Measurements from ENCODE around the gene SPRED1.

SPRED1 gene

DNA sequence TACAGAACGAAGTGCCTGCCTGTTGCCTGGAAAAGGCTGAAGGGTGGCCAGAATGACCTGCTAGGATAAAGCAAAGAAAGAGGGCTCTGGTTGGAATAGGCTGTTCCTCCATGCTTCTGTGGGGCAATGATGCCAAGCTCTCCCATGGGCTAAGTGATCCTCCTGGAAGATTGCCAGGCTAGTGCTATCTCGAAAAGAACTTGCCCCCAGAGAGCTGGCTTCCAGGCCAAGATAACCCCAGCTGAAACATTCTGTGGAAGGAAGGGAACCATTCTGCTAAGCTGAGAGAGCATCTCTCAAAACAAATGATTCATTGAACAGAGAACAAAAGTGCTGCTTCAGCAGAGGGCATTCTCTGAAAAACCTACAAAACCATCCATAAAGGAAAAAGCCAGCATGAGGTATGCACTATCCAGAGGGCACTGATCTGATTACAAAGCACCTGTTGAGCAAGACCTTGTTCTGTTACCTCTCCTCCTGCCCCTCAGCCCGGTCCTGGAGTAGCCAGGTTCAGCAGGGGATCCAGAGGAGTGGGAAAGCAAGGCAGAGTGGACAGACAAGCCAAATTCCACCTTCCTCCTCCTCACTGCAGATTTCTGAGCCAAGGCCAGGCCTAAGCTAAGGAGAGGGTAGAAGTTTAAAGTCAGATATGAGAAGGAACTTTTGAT is 31.9 kb upstream of the SPRED1 start:
- TF ChIP-seq, protein P1, sequence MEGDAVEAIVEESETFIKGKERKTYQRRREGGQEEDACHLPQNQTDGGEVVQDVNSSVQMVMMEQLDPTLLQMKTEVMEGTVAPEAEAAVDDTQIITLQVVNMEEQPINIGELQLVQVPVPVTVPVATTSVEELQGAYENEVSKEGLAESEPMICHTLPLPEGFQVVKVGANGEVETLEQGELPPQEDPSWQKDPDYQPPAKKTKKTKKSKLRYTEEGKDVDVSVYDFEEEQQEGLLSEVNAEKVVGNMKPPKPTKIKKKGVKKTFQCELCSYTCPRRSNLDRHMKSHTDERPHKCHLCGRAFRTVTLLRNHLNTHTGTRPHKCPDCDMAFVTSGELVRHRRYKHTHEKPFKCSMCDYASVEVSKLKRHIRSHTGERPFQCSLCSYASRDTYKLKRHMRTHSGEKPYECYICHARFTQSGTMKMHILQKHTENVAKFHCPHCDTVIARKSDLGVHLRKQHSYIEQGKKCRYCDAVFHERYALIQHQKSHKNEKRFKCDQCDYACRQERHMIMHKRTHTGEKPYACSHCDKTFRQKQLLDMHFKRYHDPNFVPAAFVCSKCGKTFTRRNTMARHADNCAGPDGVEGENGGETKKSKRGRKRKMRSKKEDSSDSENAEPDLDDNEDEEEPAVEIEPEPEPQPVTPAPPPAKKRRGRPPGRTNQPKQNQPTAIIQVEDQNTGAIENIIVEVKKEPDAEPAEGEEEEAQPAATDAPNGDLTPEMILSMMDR (IDR thresholded peaks at IDR 0.05): no peak
- no peak for TF ChIP-seq ZFX (IDR thresholded peaks at IDR 0.05; ENCODE audit: borderline replicate concordance)
- H3K27ac ChIP-seq: no peak overlapping the region

DNA sequence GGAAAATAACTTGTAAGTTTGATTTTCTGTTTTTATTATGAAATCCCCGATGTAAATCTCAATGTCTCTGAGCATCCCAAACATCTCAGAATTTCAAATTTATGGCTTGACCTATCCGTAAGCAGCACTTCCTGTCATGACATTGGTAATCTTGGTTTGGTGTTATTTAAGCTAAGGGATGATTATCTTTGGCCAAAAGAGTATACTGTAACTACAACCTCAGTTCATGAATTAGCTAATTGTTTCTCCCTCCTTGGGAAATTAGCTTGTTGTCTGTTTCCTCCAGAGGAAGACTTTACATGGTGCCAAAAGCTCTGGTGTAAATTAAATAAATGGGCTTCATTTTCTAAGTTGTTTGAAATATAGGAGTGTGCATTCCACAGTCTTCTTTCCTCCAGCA is 28.1 kb upstream of the SPRED1 start:
- TF ChIP-seq ZFX (IDR thresholded peaks at IDR 0.05; ENCODE audit: borderline replicate concordance): no peak
- TF ChIP-seq, protein P1 (IDR thresholded peaks at IDR 0.05): no peak
- H3K27ac ChIP-seq: no peak overlapping the region

DNA sequence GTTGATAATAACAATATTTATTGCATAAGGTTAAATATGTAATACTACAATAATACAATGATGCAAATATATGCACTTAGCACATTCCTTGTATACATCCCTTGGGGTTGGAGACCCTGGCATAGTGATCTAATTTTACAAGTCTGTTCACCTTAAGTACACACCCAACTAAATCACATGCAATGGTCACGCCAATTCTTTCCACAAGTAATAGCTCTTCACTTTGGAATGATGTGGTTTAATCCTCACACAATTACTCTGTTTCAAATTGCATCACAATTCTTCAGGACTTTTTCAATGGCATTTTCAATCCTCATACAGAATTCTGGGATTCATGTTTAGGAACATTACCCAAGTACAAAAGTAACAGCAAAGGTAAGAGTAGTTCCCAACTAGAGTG is 27.3 kb upstream of the SPRED1 start:
- no peak overlapping the region for H3K27ac ChIP-seq
- no peak for TF ChIP-seq ZFX (IDR thresholded peaks at IDR 0.05; ENCODE audit: borderline replicate concordance)
- TF ChIP-seq, protein P1 (IDR thresholded peaks at IDR 0.05): no peak

DNA sequence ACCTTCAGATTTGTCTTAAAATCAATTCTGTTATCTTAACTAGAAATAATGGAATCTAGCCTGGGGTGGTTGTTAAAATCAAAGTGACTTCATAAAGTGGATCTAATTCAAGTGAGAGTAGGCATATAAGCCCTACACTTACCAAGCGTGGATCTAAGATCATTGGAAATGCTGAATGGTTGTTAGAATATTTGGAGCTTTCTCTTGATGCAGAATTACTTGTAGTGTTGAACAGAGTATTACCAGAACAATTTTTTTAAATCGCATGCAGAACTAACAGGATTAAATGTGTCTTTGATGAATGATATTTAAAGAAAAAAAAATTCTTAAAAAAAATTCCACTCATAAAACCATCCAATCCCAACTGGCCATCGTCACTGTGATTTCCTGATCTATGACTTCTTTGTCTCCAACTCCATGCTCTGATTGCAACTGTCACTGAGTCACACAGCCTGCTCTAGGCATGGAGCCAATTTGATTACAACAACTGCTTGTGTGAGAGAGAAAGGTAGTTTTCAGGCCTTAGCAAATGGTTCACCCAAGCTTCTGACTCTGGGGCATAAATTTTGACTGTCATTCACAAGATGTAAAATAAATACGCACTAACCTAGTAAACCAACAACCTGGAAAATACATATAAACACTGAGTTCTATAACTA is 25.9 kb upstream of the SPRED1 start:
- no peak overlapping the region for H3K27ac ChIP-seq
- TF ChIP-seq ZFX (IDR thresholded peaks at IDR 0.05; ENCODE audit: borderline replicate concordance): no peak
- TF ChIP-seq, protein P1 (IDR thresholded peaks at IDR 0.05): no peak

DNA sequence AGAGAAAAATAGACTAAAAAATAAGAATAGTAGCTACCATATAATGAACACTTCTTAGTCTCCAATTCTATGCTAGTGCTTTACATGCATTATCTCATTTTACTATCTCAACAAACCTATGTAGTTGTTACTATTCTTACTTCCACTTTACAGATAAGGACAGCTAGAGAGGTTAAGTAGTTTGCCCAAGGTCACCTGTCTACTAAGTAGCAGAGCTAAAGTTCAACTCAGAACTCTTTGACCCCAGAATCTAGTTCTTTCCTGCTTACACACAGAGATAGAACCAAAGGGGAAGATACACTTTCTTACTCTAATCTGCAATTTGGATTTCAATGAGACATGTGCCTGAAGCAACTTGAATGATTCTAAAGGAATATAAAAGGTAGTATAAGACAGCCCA is 24.7 kb upstream of the SPRED1 start:
- TF ChIP-seq ZFX (IDR thresholded peaks at IDR 0.05; ENCODE audit: borderline replicate concordance): no peak
- TF ChIP-seq, protein P1 (IDR thresholded peaks at IDR 0.05): no peak
- no peak overlapping the region for H3K27ac ChIP-seq

DNA sequence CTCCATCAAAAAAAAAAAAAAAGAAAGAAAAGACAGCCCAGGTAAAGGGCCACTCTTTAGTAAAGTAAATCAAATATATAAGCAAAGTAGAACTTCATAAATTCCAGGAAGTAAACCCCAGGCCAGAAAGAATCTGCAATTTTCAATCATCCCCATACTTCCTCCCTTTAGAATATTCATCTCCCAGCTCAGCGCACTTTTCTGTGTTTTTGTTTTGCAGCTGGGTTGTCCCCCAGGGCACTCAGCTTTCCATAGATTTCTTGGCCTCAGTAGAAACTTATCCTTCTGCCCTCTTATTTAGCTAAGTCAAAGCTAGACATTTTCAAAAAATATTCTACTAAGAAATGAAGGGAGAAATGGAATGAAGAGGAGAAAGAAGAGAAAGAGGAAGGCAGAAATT is 24.0 kb upstream of the SPRED1 start:
- no peak overlapping the region for H3K27ac ChIP-seq
- TF ChIP-seq ZFX (IDR thresholded peaks at IDR 0.05; ENCODE audit: borderline replicate concordance): no peak
- TF ChIP-seq, protein P1 (IDR thresholded peaks at IDR 0.05): no peak

DNA sequence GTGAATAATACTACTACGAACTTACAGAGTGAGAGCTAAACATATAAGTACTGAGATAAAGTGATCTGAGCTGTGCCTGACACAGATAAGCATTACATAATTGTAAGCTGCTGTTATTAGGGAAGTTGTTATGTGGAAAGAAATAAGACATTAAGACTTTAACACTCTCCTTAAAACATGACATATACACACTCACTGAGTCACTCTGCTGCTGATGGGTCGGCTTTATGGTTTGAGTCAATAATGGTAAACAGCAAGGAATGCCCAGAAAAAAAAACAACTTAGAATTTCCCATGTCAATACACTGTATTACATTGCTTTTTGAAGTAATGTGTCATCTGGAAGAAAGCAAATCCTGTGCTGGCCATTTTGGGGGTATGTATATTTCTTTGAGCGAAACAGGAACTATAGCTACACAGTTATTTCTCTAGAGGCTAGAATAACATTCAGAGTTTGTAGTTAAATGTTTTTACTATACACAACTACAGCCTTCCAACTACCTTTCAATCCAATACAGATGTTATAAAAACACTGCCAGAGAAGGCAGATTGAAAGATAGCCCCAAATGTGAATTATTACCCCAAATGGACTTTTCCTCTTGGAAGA is 22.8 kb upstream of the SPRED1 start:
- TF ChIP-seq ZFX (IDR thresholded peaks at IDR 0.05; ENCODE audit: borderline replicate concordance): no peak
- TF ChIP-seq, protein P1 (IDR thresholded peaks at IDR 0.05): no peak
- no peak overlapping the region for H3K27ac ChIP-seq

Data from 22Rv1 (cell line).